Panc1 (cell line): ENCODE measurements around the gene SUDS3. TPM values are rescaled to one million over a fixed set of nuclear protein-coding genes. Genes with fewer than 3 reads are reported as not detected.
A peak's percentile ranks its signal among the peaks of the same experiment; 100 is the strongest.

Experiments used
- ATAC-seq: fragments of 200-7000 bp; cut with Tn5 transposase; 2 replicates; pipeline ENCODE4 v1.9.1; 2020; ENCODE audit warnings: mild to moderate bottlenecking, moderate library complexity
- BruUV-seq: library from RNA; stranded (reverse); fragments of 400-500 nt; replicated peaks from 2 replicates; lab custom pipeline; 2021; lab: Mats Ljungman, UMichigan
- CTCF ChIA-PET: fragments of 300-600 bp; sonication (Branson Sonifier 250); formaldehyde crosslinking; loops from one replicate; lab custom pipeline; 2022; ENCODE audit warnings: antibody characterized with exemption; lab: Charles Lee
- POLR2A ChIA-PET: fragments of 300-600 bp; sonication (Branson Sonifier 250); formaldehyde crosslinking; loops from one replicate; lab custom pipeline; 2022; ENCODE audit warnings: antibody characterized with exemption; lab: Charles Lee
- DNase-seq: peaks from one replicate; pipeline ENCODE4 v3.0.0-alpha.2; 2010; ENCODE audit warnings: low read depth, low spot score
- H3K27ac ChIP-seq: 2 replicates; pipeline ENCODE4 v1.5.1; 2011; ENCODE audit warnings: mild to moderate bottlenecking, low read length, inconsistent platforms
- H3K27me3 ChIP-seq: fragments of 200-500 bp; sonication (Bioruptor generic); 2 replicates; pipeline ENCODE4 v1.6.0; 2014; ENCODE audit warnings: low read length, inconsistent platforms; ENCODE audit not compliant: control insufficient read depth, insufficient read depth
- H3K36me3 ChIP-seq: fragments of 200-500 bp; sonication (Bioruptor generic); 2 replicates; pipeline ENCODE4 v1.5.1; 2014; ENCODE audit warnings: inconsistent platforms, mild to moderate bottlenecking, low read length, moderate library complexity; ENCODE audit not compliant: control insufficient read depth, insufficient read depth
- H3K4me1 ChIP-seq: 2 replicates; pipeline ENCODE4 v1.5.1; 2011; ENCODE audit warnings: inconsistent platforms, mild to moderate bottlenecking, low read length, moderate library complexity; ENCODE audit not compliant: control insufficient read depth, insufficient read depth
- H3K4me3 ChIP-seq, 2 experiments: 2 replicates each; pipeline ENCODE4 v1.5.1; 2011 to 2012; ENCODE audit warnings: low read depth in 2 of 2, low read length in 2 of 2, mild to moderate bottlenecking in 2 of 2, inconsistent platforms in 1 of 2, moderate library complexity in 1 of 2
- H3K9me3 ChIP-seq: fragments of 200-500 bp; sonication (Bioruptor generic); 2 replicates; pipeline ENCODE4 v1.5.1; 2014; ENCODE audit warnings: low read depth, mild to moderate bottlenecking, inconsistent platforms, low read length, moderate library complexity; ENCODE audit not compliant: control insufficient read depth, insufficient read depth
- CTCF ChIP-seq: fragments of 450-650 bp; IDR thresholded peaks from 2 replicates; pipeline ENCODE4 v1.5.1; 2017; ENCODE audit warnings: mild to moderate bottlenecking
- POLR2AphosphoS5 ChIP-seq: IDR thresholded peaks from 2 replicates; pipeline ENCODE4 v1.6.1; 2012; ENCODE audit warnings: mild to moderate bottlenecking, low read depth, low read length, moderate library complexity
- REST ChIP-seq, 2 experiments: IDR thresholded peaks; 2 replicates each; pipeline ENCODE4 v1.6.1; 2011 to 2012; ENCODE audit warnings: low read depth in 2 of 2, control low read depth in 1 of 2, low read length in 1 of 2, mild to moderate bottlenecking in 1 of 2, moderate library complexity in 1 of 2; ENCODE audit not compliant: insufficient read depth in 1 of 2
- SIN3A ChIP-seq: IDR thresholded peaks from 2 replicates; pipeline ENCODE4 v1.6.1; 2012; ENCODE audit warnings: low read depth, mild to moderate bottlenecking, low read length, moderate library complexity, borderline replicate concordance; ENCODE audit not compliant: insufficient read depth
- TCF7L2 ChIP-seq: IDR thresholded peaks from 2 replicates; pipeline ENCODE4 v1.6.1; 2011; ENCODE audit warnings: mild to moderate bottlenecking, low read depth, low read length, inconsistent platforms
- in situ Hi-C: cut with HindIII; loops from 2 replicates; pipeline ENCODE4 v1.10.0; 2016; ENCODE audit warnings: low sequenced_read_pairs, low pct_unique_long_range_greater_than_20kb
- intact Hi-C: fragments of 100-400 bp; cut with micrococcal nuclease; formaldehyde crosslinking; loops from one replicate; pipeline ENCODE4 v1.10.0; 2022; ENCODE audit not compliant: unreplicated experiment
- total RNA-seq: library from RNA; stranded (reverse); gene quantifications from one replicate; pipeline ENCODE4 v1.2.1, GENCODE V29; 2021; ENCODE audit not compliant: unreplicated experiment

The SUDS3 gene
- total RNA-seq, 1 experiment from 2014 or later = 37.4 TPM

GRCh38 chr12:118357257-118358007 is 18.9 kb upstream of the SUDS3 start:
- no peak for TF ChIP-seq REST (IDR thresholded peaks at IDR 0.05; ENCODE audit: insufficient read depth in 1 of 2, low read depth in 2 of 2, low read length in 1 of 2)
- TF ChIP-seq CTCF = no peak
- no peak for TF ChIP-seq POLR2AphosphoS5
- TF ChIP-seq SIN3A = no peak
- no peak for TF ChIP-seq TCF7L2
- no peak for DNase-seq
- Histone ChIP-seq H3K27me3 (no peaks in the 10 kb centered on the region), H3K4me3 (no peak overlapping the region), H3K9me3 (no peaks in the 10 kb centered on the region), H3K36me3 (no peaks in the 10 kb centered on the region), H3K27ac (peak overlapping the region; percentile 52), H3K4me1 (peaks cover 43% of the 10 kb centered on the region)
- ATAC-seq = no peak
- in situ Hi-C loops (no loop called here), intact Hi-C loops (no loop called here)
- TSS peak; percentile 14 for BruUV-seq
- ChIA-PET POLR2A (no interaction called here), CTCF (interaction anchor here (0.6 kb wide), 2 partner anchors 247 to 925 kb away, joined by 3 to 6 read pairs; no protein-coding TSS in a partner anchor)

- CTCF ChIA-PET = interaction anchor here (0.6 kb wide), 1 partner anchor 925 kb away, joined by 6 read pairs; no protein-coding TSS in a partner anchor
- TF ChIP-seq CTCF = no peak
- no peak for TF ChIP-seq SIN3A
- ATAC-seq = no peak
- no peak for DNase-seq
- no peak overlapping the region for H3K4me3 ChIP-seq
- in situ Hi-C loops (no loop called here), intact Hi-C loops (no loop called here)
- peaks cover 43% of the 10 kb centered on the region for H3K4me1 ChIP-seq
- H3K27ac ChIP-seq = peak overlapping the region; percentile 89; the same call in 1 of the 2 replicates
- BruUV-seq = no TSS peak
- H3K9me3 ChIP-seq = no peaks in the 10 kb centered on the region
- no peaks in the 10 kb centered on the region for H3K36me3 ChIP-seq
- POLR2A ChIA-PET = interaction anchor here (1.2 kb wide), 1 partner anchor 15 kb away, joined by 4 read pairs; the partner anchor contains the start of gene TAOK3
- H3K27me3 ChIP-seq = no peaks in the 10 kb centered on the region
Measured at GRCh38 chr12:118358008-118358359, 18.4 kb upstream of the SUDS3 start.
